ENCODE data around the gene KIAA1191.

The KIAA1191 gene

GRCh38 chr5:176394881-176395675, 33.5 kb upstream of the KIAA1191 start:
- H3K27me3 Mint-ChIP-seq: no peaks in the 10 kb centered on the region
- peaks cover 48% of the 10 kb centered on the region for H3K36me3 Mint-ChIP-seq
- no peak overlapping the region for H3K4me3 Mint-ChIP-seq
- no peak overlapping the region for H3K27ac Mint-ChIP-seq
- peaks cover 4% of the 10 kb centered on the region for H3K4me1 Mint-ChIP-seq
- no peak for ATAC-seq
- no peaks in the 10 kb centered on the region for H3K9me3 Mint-ChIP-seq

- Mint-ChIP-seq H3K36me3 (peaks cover 48% of the 10 kb centered on the region), H3K9me3 (no peaks in the 10 kb centered on the region), H3K27me3 (no peaks in the 10 kb centered on the region), H3K4me1 (peaks cover 11% of the 10 kb centered on the region), H3K4me3 (no peak overlapping the region), H3K27ac (no peak overlapping the region)
- ATAC-seq: no peak
These were observed 32.5 kb upstream of the KIAA1191 start for GRCh38 chr5:176394096-176394495.

DNA sequence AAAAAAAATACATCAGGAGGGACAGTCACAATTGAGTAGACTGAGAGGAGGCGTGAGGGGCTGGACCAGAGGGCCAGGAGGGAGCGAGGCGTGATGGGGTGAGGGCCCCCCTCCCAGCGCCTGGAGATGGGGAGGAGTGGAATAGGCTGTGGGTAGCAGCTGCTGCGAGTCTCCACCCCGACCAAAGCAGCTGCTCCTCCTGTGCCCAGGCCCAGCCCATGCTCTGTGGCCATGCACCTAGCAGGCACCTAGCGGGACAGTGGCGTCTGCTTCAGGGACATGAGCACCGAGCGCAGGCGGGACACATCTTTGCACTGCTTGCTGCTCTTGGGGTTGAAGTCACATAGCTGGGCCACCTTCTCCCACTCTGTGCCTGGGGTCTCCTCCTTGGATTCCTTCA, 31.0 kb upstream of the KIAA1191 start:
- Mint-ChIP-seq H3K27me3 (no peaks in the 10 kb centered on the region), H3K9me3 (no peaks in the 10 kb centered on the region), H3K4me3 (no peak overlapping the region), H3K36me3 (peaks cover 42% of the 10 kb centered on the region), H3K4me1 (peaks cover 18% of the 10 kb centered on the region), H3K27ac (no peak overlapping the region)
- no peak for ATAC-seq

GRCh38 chr5:176391999-176392398, 30.4 kb upstream of the KIAA1191 start:
- H3K4me1 Mint-ChIP-seq: peaks cover 23% of the 10 kb centered on the region
- H3K9me3 Mint-ChIP-seq: no peaks in the 10 kb centered on the region
- no peaks in the 10 kb centered on the region for H3K27me3 Mint-ChIP-seq
- no peak overlapping the region for H3K27ac Mint-ChIP-seq
- ATAC-seq: no peak
- peaks cover 37% of the 10 kb centered on the region for H3K36me3 Mint-ChIP-seq
- H3K4me3 Mint-ChIP-seq: no peak overlapping the region

DNA sequence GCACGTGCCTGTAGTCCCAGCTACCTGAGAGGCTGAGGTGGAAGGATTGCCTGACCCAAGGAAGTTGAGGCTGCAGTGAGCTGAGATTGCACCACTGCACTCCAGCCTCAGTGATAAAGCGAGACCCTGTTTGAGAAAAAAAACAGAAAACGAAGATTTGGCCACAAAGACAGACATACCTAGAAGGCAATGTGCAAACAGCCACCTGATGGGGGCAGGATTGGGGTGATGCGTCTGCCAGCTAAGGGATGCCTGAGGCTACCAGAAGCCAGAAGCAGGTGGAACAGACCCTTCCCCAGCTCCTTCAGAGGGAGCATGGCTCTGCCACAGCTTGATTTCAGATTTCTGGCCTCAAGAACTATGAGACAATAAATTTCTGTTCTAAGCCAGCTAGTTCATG, 29.9 kb upstream of the KIAA1191 start:
- H3K36me3 Mint-ChIP-seq: peaks cover 37% of the 10 kb centered on the region
- H3K4me1 Mint-ChIP-seq: peaks cover 28% of the 10 kb centered on the region
- no peaks in the 10 kb centered on the region for H3K27me3 Mint-ChIP-seq
- ATAC-seq: no peak
- no peak overlapping the region for H3K27ac Mint-ChIP-seq
- no peak overlapping the region for H3K4me3 Mint-ChIP-seq
- no peaks in the 10 kb centered on the region for H3K9me3 Mint-ChIP-seq

DNA sequence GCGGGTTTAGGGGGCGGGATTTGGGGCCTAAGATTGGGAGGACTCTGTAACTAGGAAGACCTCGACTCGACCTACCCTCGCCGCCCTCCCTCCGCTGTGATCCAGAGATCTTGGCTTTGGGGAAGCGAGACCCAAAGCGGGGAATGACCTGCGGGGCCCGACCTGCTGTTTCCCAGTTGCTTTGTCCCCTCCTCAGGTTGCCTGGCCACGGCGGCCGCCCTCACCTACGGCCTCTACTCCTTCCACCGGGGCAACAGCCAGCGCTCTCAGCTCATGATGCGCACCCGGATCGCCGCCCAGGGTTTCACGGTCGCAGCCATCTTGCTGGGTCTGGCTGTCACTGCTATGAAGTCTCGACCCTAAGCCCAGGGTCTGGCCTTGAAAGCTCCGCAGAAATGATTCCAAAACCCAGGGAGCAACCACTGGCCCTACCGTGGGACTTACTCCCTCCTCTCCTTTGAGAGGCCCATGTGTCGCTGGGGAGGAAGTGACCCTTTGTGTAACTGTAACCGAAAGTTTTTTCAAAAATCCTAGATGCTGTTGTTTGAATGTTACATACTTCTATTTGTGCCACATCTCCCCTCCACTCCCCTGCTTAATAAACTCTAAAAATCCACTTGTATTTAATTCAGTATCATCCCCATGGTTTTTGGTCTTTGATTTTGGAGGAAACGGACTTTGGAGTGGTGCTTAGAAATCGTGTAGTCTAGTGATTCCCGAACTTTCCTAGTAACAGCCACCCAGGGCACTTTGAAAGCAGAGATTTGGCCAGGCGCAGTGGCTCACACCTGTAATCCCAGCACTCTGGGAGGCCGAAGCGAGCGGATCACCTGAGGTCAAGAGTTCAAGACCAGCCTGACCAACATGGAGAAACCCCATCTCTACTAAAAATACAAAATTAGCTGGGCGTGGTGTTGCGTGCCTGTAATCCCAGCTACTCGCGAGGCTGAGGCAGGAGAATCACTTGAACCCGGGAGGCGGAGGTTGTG, 27.9 kb upstream of the KIAA1191 start:
- peak; percentile 59 for ATAC-seq
- H3K27ac Mint-ChIP-seq: peak overlapping the region; percentile 97
- H3K36me3 Mint-ChIP-seq: peaks cover 48% of the 10 kb centered on the region
- peaks cover 44% of the 10 kb centered on the region for H3K4me1 Mint-ChIP-seq
- peak overlapping the region; percentile 98 for H3K4me3 Mint-ChIP-seq
- H3K9me3 Mint-ChIP-seq: no peaks in the 10 kb centered on the region
- no peaks in the 10 kb centered on the region for H3K27me3 Mint-ChIP-seq

- H3K27me3 Mint-ChIP-seq: no peaks in the 10 kb centered on the region
- H3K9me3 Mint-ChIP-seq: no peaks in the 10 kb centered on the region
- peaks cover 56% of the 10 kb centered on the region for H3K36me3 Mint-ChIP-seq
- peak within 1 kb of the TSS; percentile 97 for H3K27ac Mint-ChIP-seq
- peaks cover 44% of the 10 kb centered on the region for H3K4me1 Mint-ChIP-seq
- H3K4me3 Mint-ChIP-seq: peak within 1 kb of the TSS; percentile 98
- peak; percentile 96 for ATAC-seq
These were observed 27.0 kb upstream of the KIAA1191 start, which contains the start of the genes HIGD2A and NOP16 for GRCh38 chr5:176388444-176389134. TSS of gene HIGD2A (plus strand) at chr5:176388751. CDS start at chr5:176388820, 69 bp downstream. TSS of gene NOP16 (minus strand) at chr5:176388598. CDS start at chr5:176388539, 59 bp downstream.

GRCh38 chr5:176388003-176388443, 26.5 kb upstream of the KIAA1191 start:
- Mint-ChIP-seq H3K4me1 (peaks cover 44% of the 10 kb centered on the region), H3K4me3 (peak overlapping the region; percentile 98), H3K27me3 (no peaks in the 10 kb centered on the region), H3K27ac (peak overlapping the region; percentile 97), H3K36me3 (peaks cover 62% of the 10 kb centered on the region), H3K9me3 (no peaks in the 10 kb centered on the region)
- no peak for ATAC-seq

GRCh38 chr5:176387384-176387925, 25.9 kb upstream of the KIAA1191 start:
- H3K27ac Mint-ChIP-seq: peak overlapping the region; percentile 97
- H3K9me3 Mint-ChIP-seq: no peaks in the 10 kb centered on the region
- H3K36me3 Mint-ChIP-seq: peaks cover 66% of the 10 kb centered on the region
- no peak for ATAC-seq
- peaks cover 44% of the 10 kb centered on the region for H3K4me1 Mint-ChIP-seq
- peak overlapping the region; percentile 98 for H3K4me3 Mint-ChIP-seq
- no peaks in the 10 kb centered on the region for H3K27me3 Mint-ChIP-seq

GRCh38 chr5:176386491-176386890, 24.9 kb upstream of the KIAA1191 start:
- peaks cover 61% of the 10 kb centered on the region for H3K36me3 Mint-ChIP-seq
- peak overlapping the region; percentile 97 for H3K27ac Mint-ChIP-seq
- H3K9me3 Mint-ChIP-seq: no peaks in the 10 kb centered on the region
- H3K4me3 Mint-ChIP-seq: peak overlapping the region; percentile 98
- peaks cover 44% of the 10 kb centered on the region for H3K4me1 Mint-ChIP-seq
- no peak for ATAC-seq
- H3K27me3 Mint-ChIP-seq: no peaks in the 10 kb centered on the region

GRCh38 chr5:176384991-176385390, 23.4 kb upstream of the KIAA1191 start:
- Mint-ChIP-seq H3K9me3 (no peaks in the 10 kb centered on the region), H3K36me3 (peaks cover 48% of the 10 kb centered on the region), H3K27me3 (no peaks in the 10 kb centered on the region), H3K27ac (no peak overlapping the region), H3K4me3 (no peak overlapping the region), H3K4me1 (peaks cover 46% of the 10 kb centered on the region)
- no peak for ATAC-seq

- Mint-ChIP-seq H3K27me3 (no peaks in the 10 kb centered on the region), H3K36me3 (peaks cover 48% of the 10 kb centered on the region), H3K9me3 (no peaks in the 10 kb centered on the region), H3K27ac (no peak overlapping the region), H3K4me1 (peaks cover 47% of the 10 kb centered on the region), H3K4me3 (no peak overlapping the region)
- ATAC-seq: no peak
These were observed 22.9 kb upstream of the KIAA1191 start for GRCh38 chr5:176384366-176384930.

GRCh38 chr5:176383961-176384360, 22.4 kb upstream of the KIAA1191 start:
- ATAC-seq: no peak
- no peak overlapping the region for H3K27ac Mint-ChIP-seq
- no peaks in the 10 kb centered on the region for H3K9me3 Mint-ChIP-seq
- peaks cover 49% of the 10 kb centered on the region for H3K4me1 Mint-ChIP-seq
- H3K4me3 Mint-ChIP-seq: no peak overlapping the region
- peaks cover 48% of the 10 kb centered on the region for H3K36me3 Mint-ChIP-seq
- no peaks in the 10 kb centered on the region for H3K27me3 Mint-ChIP-seq

GRCh38 chr5:176383248-176383905, 21.8 kb upstream of the KIAA1191 start:
- Mint-ChIP-seq H3K27ac (no peak overlapping the region), H3K9me3 (no peaks in the 10 kb centered on the region), H3K36me3 (peaks cover 48% of the 10 kb centered on the region), H3K4me3 (no peak overlapping the region), H3K27me3 (no peaks in the 10 kb centered on the region), H3K4me1 (peaks cover 49% of the 10 kb centered on the region)
- ATAC-seq: no peak
